ENCODE measurements around the gene FAM184A.

The FAM184A gene

DNA sequence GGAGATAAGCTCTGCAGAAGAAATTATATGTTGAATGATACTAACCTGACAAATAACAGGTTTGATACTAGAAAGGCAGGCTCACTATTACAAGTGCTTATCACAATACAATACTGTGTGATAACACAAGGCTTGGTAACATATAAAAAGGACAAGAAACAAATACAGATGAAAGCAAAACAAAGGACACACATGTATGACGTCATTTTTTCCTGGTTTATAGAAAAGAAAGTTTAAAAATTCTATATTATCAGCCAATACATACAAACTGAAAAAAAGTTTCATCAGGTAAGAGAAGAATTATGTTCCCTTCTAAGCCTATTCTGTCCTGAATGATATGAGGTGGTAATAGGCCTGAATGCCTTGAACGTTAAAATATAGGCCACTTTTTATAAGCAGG, 111.2 kb downstream of the FAM184A start:
- no peak for DNase-seq (ENCODE audit: low spot score)

DNA sequence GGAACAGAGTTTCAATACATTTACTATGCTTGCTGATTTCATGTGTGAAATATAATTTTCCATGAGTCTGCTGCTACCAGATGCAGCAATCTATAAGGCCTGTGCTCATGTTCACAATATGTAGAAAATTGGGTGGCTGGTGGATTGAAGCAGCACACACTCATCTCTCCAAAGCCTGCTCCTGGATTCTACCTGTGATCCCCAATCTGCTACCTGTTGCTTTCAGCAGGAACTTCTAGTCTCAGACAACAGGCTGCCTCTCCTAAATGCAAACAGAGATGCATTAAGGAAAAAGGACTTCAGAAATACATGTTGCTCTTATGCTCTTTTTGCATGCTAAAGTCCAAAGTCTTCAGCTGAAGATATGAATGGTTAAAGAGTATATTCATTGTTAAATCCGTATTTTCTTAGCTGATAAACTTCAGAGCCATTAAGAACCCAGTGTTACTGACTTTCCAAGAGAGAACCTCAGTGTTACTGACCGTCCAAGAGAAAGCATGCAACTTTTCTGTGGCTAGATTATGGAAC, 112.6 kb downstream of the FAM184A start:
- DNase-seq (ENCODE audit: low spot score) = no peak

DNA sequence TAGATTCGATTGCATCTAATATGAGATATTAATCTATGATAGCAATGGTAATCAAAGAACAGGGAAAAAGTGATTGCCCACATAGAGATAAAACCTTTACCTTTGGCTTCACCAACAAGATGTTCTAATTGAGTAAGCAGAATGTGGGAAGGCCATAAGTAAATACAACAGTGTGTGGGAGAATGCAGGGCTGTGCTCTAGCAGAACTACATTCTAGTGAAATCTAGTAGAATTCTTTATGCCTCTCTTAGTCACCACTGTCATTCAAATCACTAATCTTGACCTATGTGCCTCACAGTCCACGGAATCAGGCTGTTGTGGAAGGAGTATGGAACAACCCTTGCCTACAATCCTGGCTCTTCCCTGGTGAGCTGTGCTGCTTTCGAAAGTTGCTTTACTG, 113.1 kb downstream of the FAM184A start:
- DNase-seq (ENCODE audit: low spot score) = no peak

DNA sequence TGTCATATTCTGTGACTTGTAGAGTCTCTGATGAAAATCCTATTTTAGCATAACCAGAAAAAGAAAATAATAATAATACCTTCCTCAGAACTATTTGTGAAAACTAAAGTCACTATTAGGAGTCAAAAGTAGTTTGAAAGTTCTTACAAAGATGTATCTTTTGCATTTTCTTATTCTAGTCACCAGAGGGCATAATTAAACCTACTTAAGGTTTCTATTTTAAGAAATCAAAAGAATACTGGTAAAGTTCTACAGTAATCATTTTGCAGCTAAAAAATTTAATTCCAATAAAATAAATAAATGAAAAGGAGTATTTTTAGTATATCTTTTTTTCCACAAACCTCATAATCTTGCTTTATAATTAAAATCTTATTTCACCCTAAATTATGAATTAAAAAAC, 115.5 kb downstream of the FAM184A start:
- DNase-seq (ENCODE audit: low spot score) = no peak

DNA sequence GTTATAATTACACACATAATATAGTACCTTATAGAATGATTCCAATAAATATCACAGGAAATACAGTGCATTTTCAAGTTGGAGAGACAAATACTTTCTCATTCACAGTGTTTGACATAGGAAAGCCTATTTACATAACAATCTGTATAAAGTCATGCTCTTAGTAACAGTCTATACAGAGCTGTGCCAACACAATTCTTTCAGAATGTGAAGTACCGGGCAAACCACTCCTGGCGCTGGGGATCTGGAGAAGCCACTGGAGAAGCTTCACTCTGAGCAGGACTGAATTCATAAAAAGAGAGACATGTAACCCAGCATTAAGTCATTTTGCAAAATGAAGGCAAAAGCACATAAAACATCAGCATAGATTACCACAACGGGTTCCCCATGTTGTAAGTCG, 118.6 kb downstream of the FAM184A start:
- no peak for DNase-seq (ENCODE audit: low spot score)

DNA sequence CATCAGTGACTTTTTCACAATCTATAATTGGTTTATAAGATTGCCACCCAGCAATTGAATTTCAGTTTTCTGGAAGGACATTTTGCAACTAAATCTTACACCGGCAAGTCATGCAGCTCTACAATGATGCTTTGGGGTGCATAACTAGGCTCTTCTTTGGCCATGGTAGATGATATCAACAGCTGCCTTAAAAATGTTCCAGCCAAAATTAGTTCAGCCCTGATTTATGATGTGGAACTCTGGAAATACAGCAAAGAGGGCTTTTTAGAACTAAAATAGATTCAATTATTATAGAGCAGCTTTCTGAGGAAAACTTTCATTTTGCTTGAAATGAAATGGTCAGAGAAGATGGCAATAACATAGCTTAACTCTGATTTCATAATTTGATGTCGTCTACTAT, 125.1 kb downstream of the FAM184A start:
- no peak for DNase-seq (ENCODE audit: low spot score)

DNA sequence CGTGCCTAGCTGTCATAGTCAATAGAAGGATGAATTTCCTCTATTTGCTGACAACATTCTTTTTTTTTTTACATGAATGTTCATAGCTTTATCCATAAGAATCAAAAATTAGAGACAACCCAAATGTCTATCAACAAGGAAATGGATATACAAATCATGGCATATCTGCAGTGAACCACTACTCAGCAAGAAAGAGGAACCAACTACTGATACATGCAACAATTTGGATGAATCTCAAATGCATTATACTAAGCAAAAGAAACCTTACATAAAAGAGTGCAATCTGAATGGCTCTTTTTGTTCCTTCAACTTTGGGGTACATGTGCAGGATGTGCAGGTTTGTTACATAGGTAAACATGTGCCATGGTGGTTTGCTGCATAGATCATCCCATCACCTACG, 125.8 kb downstream of the FAM184A start:
- DNase-seq (ENCODE audit: low spot score) = no peak

DNA sequence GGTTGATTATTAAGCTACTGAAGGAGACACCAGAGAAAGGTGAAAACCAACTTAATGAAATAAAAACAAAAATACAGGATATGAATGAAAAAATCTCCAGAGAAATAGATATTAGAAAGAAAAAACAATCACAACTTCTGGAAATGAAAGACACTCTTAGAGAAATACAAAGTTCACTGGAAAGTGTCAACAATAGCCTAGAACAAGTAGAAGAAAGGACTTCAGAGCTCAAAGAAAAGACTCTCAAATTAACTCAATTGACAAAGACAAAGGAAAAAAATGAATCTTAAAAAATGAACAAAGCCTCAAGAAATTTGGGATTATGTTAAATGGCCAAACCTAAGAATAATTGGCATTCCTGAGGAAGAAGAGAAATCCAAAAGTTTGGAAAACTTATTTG, 133.2 kb downstream of the FAM184A start:
- DNase-seq (ENCODE audit: low spot score) = no peak

DNA sequence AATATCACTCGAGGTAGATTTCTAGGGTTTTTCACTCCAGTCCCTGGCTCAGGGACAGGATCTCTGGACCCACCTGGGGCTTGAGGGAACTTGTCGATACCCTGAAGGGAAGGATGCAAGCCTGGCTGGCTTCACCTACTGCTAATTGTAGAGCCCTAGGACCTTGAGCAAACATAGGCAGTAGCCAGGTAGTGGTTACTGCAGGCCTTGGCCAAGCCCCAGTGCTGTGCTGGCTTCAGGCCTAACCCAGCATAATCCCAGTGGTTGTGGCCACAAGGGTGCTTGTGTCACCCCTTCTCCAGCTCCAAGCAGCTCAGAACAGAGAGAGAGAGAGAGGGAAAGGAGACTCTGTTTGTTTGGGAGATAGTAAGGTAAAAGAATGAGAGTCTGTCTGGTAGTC, 137.7 kb downstream of the FAM184A start:
- no peak for DNase-seq (ENCODE audit: low spot score)

DNA sequence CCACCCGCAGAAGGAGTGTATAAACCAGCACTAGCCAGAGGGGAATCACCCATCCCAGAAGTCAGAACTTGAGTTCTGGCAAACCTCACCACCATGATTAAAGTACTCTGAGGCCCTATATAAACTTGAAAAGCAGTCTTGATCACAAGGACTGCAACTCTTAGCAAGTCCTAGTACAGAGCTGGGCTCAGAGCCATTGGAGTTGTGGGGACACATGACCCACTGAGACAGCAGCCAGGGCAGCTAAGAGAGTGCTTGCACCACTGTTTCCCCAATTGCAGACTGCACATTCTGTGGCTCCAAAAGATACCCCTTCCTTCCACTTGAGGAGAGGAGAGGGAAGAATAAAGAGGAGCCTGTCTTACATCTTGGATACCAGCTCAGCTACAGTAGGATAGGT, 138.8 kb downstream of the FAM184A start:
- DNase-seq (ENCODE audit: low spot score) = no peak

DNA sequence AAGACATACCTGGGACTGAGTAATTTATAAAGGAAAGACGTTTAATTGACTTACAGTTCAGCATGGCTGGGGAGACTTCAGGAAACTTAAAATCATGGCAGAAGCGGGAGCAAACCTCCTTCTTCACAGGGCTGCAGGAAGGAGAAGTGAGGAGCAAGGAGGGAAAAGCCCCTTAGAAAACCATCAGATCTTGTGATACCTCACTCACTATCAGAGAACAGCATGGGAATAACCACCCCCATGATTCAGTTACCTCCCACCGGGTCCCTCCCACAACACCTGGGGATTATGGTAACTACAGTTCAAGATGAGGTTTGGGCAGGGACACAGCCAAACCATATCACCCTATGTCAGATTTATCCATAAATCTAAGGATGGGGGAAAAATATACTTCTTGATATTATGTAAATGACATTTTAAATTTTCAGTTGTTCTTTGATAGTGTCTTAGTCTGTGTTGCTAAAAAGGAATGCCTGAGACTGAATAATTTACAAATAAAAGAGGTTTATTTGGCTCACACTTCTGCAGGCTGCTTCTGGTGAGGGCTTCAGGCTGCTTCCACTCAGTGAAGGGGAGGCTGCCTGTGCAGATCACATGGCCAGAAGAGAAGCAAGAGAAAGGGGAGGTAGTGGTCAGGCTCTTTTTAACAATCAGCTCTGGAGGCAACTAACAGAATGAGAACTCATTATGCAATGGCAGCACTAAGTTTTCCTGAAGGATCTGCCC, 142.3 kb downstream of the FAM184A start:
- no peak for DNase-seq (ENCODE audit: low spot score)

DNA sequence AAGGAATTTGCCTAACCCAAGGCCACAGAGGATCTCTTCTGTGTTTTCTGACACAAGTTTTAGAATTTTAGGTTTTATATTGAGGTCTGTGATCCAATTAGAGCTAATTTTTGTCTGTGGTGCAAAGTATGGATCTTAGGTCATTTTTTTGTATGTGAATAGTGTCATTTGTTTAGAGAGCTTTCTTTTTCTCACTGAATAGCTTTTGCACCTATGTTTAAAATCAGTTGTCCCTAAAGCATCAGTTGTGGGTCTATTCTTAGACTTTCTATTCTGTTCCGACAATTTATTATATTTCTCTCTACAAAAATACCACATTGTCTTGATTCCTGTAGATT, 143.2 kb downstream of the FAM184A start:
- DNase-seq (ENCODE audit: low spot score) = no peak

DNA sequence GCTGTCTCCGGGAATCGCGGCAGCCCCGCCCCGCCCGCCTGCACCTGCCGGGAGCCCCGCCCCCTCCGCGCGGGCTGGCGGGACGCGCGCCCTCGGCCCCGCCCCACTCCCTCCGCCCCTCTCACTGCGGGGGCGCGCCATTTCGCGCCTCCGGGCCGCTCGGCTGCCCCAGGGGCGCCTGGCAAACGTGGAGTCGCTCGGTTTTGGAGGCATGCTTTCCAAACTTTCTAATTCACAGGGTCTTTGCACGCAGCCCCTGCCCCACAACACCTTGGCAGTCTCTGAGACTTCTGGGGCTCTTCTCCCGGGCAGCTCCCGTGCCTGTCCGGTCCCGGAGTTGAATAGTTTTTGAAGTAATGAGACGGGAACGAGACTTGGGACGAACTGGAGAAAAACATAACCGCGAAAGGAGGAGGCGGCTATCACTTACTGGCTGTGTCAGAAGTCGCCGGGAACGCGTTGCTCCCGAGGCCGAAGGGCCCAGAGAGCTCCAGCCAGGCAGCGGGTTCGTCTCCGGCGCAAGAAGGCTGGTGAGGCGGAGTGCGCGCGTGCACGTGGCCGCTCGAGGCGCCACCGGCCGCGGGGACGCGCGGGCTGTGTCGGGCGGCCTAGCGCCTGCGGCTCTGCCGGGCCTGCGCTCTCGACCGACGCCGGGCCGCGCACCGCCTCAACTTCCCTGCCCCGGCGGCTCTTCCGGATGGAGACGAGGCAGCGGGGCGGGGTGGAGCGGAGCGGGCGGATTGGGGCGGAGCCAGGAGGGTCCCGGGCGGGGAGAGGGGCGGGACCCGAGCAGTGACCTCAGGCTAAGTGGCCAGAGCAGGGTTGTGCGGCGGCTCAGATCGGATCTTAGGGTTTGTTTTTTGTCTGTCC, 143.8 kb downstream of the FAM184A start, which contains the start of gene MCM9:
MCM9 (minus strand) TSS at position 699 of the 870 bp plus-strand sequence. CDS start 3,436 bp downstream, outside the sequence.
- peak; percentile 84 for DNase-seq (ENCODE audit: low spot score)

DNA sequence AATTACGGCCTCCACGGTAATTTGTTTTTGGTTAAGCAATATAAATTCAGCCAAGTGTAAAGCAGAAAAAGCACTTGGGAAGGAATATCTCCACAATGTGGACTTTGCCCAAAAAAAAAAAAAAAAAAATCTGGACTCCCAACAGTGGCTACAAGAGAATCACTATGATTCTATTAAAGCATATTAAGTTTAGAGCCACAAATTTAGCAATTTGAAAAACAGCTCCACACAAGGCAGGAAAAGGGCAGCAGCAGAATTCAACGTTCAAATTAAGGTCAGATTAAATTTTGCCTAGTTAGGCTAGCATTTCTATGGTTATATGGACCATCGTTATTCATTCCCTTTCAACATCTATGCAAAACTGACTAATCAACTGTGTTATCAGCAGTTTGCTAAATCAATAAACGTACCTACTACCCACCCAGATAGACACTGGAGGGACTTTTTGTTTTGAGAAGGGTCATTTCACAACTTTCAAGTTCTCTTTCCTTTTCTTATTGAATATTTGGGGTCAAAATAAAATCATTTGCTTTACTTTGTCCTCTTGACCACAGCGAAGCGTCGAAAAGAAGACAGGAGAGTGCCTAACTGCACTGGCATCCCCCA, 144.5 kb downstream of the FAM184A start:
- no peak for DNase-seq (ENCODE audit: low spot score)

DNA sequence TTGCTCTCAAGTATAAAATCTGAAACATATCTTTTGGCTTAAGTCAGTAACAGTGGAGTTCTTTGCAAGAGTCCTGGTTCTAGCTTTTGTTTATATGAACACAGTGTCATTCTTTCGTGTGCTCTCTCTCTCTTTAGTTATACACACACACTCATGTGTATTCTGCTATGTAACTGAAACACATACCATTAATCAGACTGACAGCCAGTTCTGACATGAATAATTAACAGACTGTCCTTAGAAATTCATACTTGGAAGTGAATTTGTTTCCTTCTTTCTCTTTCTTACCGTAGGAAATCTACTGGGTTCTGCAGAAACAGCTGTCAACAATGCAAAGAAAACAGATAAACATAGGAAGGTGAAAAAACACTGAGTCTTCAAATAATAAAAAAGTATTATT, 146.0 kb downstream of the FAM184A start:
- no peak for DNase-seq (ENCODE audit: low spot score)

DNA sequence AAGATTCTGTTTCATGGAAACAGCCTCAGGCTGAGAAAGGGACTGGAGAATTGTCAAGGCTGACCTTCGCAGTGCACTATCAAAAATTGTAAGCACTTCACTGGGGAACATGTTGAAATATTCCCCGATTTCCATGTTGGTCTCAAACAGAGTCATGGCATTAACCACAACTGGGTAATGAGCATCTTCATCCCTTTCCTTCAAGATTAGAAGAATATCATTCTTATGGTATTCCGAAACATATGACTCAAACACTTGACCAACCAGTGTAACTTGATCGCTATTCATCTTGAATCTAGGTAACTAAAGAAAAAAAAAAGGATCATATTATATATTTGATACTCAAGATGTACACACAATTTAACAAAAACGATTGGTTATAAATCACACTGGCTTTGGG, 147.0 kb downstream of the FAM184A start:
- no peak for DNase-seq (ENCODE audit: low spot score)

DNA sequence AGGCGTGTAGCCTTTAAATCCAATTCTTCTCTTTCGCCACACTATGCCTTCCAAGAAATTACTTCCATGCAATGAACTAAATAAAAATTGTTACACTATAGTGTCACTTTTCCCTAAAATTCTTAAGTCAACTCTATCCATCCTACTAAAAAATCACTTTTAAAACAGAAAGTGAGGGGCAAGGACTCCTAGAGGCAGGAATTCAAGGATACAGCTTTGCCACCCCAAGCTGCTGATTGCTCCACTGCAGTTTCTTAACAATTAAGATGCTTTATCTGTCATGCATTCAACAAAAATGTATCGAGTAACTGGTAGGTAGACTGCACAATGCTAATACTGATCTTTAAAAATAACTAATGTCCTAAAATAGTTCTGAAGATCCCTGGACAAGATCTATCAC, 147.8 kb downstream of the FAM184A start:
- DNase-seq (ENCODE audit: low spot score) = no peak

DNA sequence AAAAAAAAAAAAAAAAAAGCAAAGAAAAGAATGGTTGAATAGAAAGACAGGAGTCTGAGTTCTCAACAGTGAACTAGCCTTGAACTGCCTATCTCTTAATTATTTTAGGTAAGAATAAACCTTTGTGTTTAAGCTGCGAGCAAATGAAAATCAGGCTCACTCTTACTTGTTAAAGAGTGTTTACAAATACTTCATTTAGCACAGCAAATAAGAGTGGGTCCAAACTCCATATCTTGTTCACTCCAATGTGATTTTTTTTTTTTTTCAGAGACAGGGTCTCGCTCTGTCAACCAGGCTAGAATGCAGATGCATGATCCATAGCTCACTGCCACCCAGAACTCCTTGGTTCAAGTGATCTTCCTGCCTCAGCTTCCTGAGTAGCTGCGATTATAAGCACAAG, 155.4 kb downstream of the FAM184A start:
- no peak for DNase-seq (ENCODE audit: low spot score)

DNA sequence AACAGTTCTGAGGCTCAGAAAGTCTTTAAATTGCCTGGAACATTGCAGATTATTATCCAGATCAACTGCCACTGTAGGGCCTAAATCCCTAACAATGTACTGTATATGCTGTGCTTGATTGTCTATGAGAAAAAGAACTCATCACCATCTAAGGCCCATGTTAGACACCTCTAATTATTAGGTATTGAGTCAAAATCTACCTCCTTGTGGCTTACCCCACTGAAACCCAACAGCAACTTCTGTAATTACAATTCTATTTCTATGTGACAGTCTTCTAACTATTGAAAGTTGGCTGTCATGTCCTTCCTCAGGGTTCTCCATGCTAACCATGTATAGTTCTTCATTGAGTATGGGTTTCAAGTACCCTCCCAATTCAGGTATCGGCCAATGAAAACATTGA, 157.4 kb downstream of the FAM184A start:
- no peak for DNase-seq (ENCODE audit: low spot score)

DNA sequence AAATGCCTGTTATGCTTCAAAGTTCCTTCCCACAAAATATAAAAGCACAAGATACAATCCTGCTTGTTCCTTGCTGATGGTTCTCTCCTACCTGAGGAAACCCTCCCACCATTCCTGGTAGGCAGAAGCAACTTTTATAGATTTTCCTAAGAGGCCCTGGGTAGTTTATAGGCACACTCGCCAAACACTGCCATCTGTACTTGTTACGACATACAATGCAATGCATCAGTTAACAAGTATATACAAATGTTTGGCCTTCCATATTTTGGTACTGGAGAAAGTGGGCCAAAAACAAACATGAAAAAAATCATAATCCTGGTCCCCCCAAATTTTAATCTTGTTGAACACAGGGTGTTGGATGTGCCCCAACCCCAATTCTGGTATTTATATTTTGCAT, 160.1 kb downstream of the FAM184A start:
- DNase-seq (ENCODE audit: low spot score) = no peak

DNA sequence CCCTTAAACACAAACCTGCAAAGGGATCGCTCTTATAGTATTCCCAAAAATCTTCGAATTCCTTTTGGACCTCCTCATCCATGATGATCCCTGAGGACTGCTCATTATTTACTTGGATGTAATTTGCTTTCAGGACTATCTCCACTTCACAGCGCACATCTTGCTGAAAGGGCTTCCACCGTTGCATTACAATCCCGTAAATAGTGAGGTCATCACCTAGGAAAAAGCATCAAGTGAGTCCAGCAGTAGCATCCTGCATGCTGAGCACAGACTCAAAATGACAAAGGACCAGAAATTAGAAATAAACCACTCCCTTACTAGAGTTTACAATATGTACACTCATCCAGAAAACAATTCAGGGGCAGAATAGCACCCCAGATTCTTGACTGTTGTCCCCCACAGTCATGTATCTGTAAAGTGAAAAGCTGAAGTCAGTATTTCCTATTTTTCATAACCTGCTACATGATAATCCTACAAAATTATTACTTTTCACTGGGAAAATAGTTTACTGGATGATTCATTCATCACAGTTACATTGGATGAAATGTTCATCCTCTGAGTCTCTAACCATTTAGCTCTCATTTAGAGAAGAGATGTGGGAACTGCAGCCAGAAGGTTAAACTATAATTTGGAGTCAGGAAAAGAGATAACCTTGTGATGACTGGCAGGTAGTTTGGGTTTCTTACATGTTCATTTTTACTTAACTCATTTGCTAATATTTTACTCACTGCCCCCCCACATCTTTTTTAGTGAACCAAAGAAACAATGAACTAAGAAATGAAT, 160.7 kb downstream of the FAM184A start:
- DNase-seq (ENCODE audit: low spot score) = no peak

DNA sequence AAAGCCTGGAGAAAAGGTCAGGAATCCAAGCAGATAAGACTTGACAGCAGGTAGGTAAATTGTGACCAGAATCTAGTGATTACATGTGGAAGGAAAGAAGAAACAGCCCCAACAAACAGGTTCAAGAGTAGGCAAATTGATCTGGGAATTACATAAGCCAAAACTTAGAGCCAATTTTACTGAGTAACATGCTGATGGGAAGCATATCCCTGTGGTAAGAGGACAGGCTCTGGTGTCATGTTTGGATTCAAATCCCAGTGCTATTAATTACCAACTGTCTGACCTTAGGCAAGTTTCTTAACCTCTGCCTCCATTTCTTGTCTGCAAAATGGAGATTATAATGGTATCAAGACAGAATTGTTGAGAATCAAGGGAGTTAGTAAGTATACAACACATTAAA, 163.9 kb downstream of the FAM184A start:
- DNase-seq (ENCODE audit: low spot score) = no peak
